GM18867 (cell line): ENCODE measurements around the gene RAB6A.
"Not testable (repeated sequence)": the region's sequence is repeated elsewhere in the genome, so short reads cannot be mapped to it uniquely, and the experiment has no call there.

Source experiments
- ATAC-seq: cut with Tn5 transposase; IDR thresholded peaks from one replicate; pipeline ENCODE4 v1.9.1; 2021; ENCODE audit warnings: mild to moderate bottlenecking, moderate library complexity; ENCODE audit not compliant: unreplicated experiment

RAB6A gene

GRCh38 chr11:73766763-73767162, 5.9 kb upstream of the RAB6A start:
- ATAC-seq: no peak

- no peak for ATAC-seq
Observed at GRCh38 chr11:73762732-73763131, 1.9 kb upstream of the RAB6A start.

- no peak for ATAC-seq
Observed at GRCh38 chr11:73761403-73761945, 600 bp upstream of the RAB6A start.

- no peak for ATAC-seq
Observed at GRCh38 chr11:73760135-73760678, 667 bp downstream of the RAB6A start.

GRCh38 chr11:73759610-73760134, 1.2 kb downstream of the RAB6A start:
- no peak for ATAC-seq

GRCh38 chr11:73758451-73758850, 2.4 kb downstream of the RAB6A start:
- ATAC-seq: no peak

GRCh38 chr11:73757598-73757997, 3.3 kb downstream of the RAB6A start:
- ATAC-seq: no peak

GRCh38 chr11:73755670-73756069, 5.2 kb downstream of the RAB6A start:
- no peak for ATAC-seq

- no peak for ATAC-seq
Observed at GRCh38 chr11:73753938-73754337, 6.9 kb downstream of the RAB6A start.

- ATAC-seq: no peak
Observed at GRCh38 chr11:73752903-73753302, 8.0 kb downstream of the RAB6A start.

GRCh38 chr11:73752216-73752867, 8.5 kb downstream of the RAB6A start:
- no peak for ATAC-seq

GRCh38 chr11:73750862-73751261, 10.0 kb downstream of the RAB6A start:
- not testable (repeated sequence) for ATAC-seq

GRCh38 chr11:73750228-73750627, 10.6 kb downstream of the RAB6A start:
- no peak for ATAC-seq

- no peak for ATAC-seq
Observed at GRCh38 chr11:73749118-73749517, 11.8 kb downstream of the RAB6A start.

GRCh38 chr11:73748300-73748699, 12.6 kb downstream of the RAB6A start:
- no peak for ATAC-seq

- ATAC-seq: no peak
Observed at GRCh38 chr11:73747762-73748161, 13.1 kb downstream of the RAB6A start.

GRCh38 chr11:73746701-73747100, 14.2 kb downstream of the RAB6A start:
- no peak for ATAC-seq

- ATAC-seq: no peak
Observed at GRCh38 chr11:73743045-73743444, 17.8 kb downstream of the RAB6A start.

GRCh38 chr11:73735959-73736358, 24.9 kb downstream of the RAB6A start:
- ATAC-seq: not testable (repeated sequence)

- no peak for ATAC-seq
Observed at GRCh38 chr11:73734993-73735392, 25.9 kb downstream of the RAB6A start.

GRCh38 chr11:73734011-73734410, 26.9 kb downstream of the RAB6A start:
- not testable (repeated sequence) for ATAC-seq

GRCh38 chr11:73732936-73733335, 27.9 kb downstream of the RAB6A start:
- ATAC-seq: not testable (repeated sequence)
